ENCODE data around the gene ABCD3.
A peak's percentile ranks its signal among the peaks of the same experiment; 100 is the strongest.
"Not testable (repeated sequence)": the region's sequence is repeated elsewhere in the genome, so short reads cannot be mapped to it uniquely, and the experiment has no call there.

ABCD3 gene

GRCh38 chr1:94550800-94551241 lies 132.6 kb downstream of the ABCD3 start:
- DNase-seq = no peak

GRCh38 chr1:94551449-94551848 lies 133.3 kb downstream of the ABCD3 start:
- no peak for DNase-seq

GRCh38 chr1:94552071-94552586 lies 133.9 kb downstream of the ABCD3 start:
- DNase-seq = no peak

GRCh38 chr1:94553323-94553730 lies 135.1 kb downstream of the ABCD3 start:
- peak; percentile 7 for DNase-seq

GRCh38 chr1:94553931-94554330 lies 135.7 kb downstream of the ABCD3 start:
- DNase-seq = no peak

GRCh38 chr1:94554580-94554979 lies 136.4 kb downstream of the ABCD3 start:
- peak; percentile 11 for DNase-seq

- DNase-seq = no peak
These were observed 136.9 kb downstream of the ABCD3 start for GRCh38 chr1:94555091-94555490.

GRCh38 chr1:94559921-94560320 lies 141.7 kb downstream of the ABCD3 start:
- no peak for DNase-seq

GRCh38 chr1:94560333-94560732 lies 142.1 kb downstream of the ABCD3 start:
- peak; percentile 59 for DNase-seq

GRCh38 chr1:94562519-94563260 lies 144.5 kb downstream of the ABCD3 start:
- DNase-seq = no peak

- DNase-seq = no peak
These were observed 147.7 kb downstream of the ABCD3 start for GRCh38 chr1:94565901-94566300.

- DNase-seq = not testable (repeated sequence)
These were observed 148.2 kb downstream of the ABCD3 start for GRCh38 chr1:94566436-94566835.

- DNase-seq = not testable (repeated sequence)
These were observed 149.9 kb downstream of the ABCD3 start for GRCh38 chr1:94567975-94568607.
